ENCODE data around the gene PDE6H. TPM values are rescaled to one million over a fixed set of nuclear protein-coding genes. Genes with fewer than 3 reads are reported as not detected.

The PDE6H gene
- polyA plus RNA-seq, 4 donors, result not detected

DNA sequence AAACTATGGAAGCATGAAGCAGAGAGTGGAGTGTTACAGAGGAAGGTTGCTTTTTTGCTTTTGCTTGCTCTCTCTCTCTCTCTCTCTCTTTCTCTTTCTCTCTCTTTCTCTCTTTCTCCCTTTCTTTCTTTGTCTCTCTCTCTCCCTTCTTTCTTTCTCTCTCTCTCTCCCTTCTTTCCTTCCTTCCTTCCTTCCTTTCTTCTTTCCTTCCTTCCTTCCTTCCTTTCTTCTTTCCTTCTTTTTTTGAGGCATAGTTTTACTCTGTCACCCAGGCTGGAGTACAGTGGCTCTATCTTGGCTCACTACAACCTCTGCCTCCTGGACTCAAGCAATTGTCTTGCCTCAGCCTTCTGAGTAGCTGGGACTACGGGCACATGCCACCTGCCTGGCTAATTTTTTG, 19.1 kb upstream of the PDE6H start:
- no peaks in the 10 kb centered on the region for H3K27me3 ChIP-seq (ENCODE audit: control insufficient read depth in 3 of 3, insufficient read depth in 3 of 3, low read length in 3 of 3)
- no peak overlapping the region for H3K4me3 ChIP-seq (ENCODE audit: low read depth in 1 of 3, low read length in 3 of 3)
- FAIRE-seq (no peak), DNase-seq (no peak)
- no peaks in the 10 kb centered on the region for H3K36me3 ChIP-seq (ENCODE audit: control insufficient read depth in 3 of 3, insufficient read depth in 2 of 3, low read depth in 1 of 3, low read length in 3 of 3)
- H3K27ac ChIP-seq (ENCODE audit: low read depth in 1 of 3, low read length in 2 of 3), result peak overlapping the region in 1 of 3 donors; percentile 82
- no peaks in the 10 kb centered on the region for H3K9me3 ChIP-seq (ENCODE audit: control insufficient read depth in 2 of 2, insufficient read depth in 1 of 2, low read depth in 1 of 2, low read length in 1 of 2)
- 52 to 80% (median 69%) methylated on average over 1 of the region's 1 CpG for WGBS, 3 donors
- H3K4me1 ChIP-seq (ENCODE audit: control insufficient read depth in 3 of 3, insufficient read depth in 2 of 3, low read depth in 1 of 3, low read length in 2 of 3), result peaks cover 4 to 7% (median 6%) of the 10 kb centered on the region in 3 donors

- no peaks in the 10 kb centered on the region for H3K9me3 ChIP-seq (ENCODE audit: control insufficient read depth in 2 of 2, insufficient read depth in 1 of 2, low read depth in 1 of 2, low read length in 1 of 2)
- H3K27me3 ChIP-seq (ENCODE audit: control insufficient read depth in 3 of 3, insufficient read depth in 3 of 3, low read length in 3 of 3), result no peaks in the 10 kb centered on the region
- no peak for DNase-seq
- no peaks in the 10 kb centered on the region for H3K36me3 ChIP-seq (ENCODE audit: control insufficient read depth in 3 of 3, insufficient read depth in 2 of 3, low read depth in 1 of 3, low read length in 3 of 3)
- H3K4me1 ChIP-seq (ENCODE audit: control insufficient read depth in 3 of 3, insufficient read depth in 2 of 3, low read depth in 1 of 3, low read length in 2 of 3), result peaks cover 3 to 6% (median 4%) of the 10 kb centered on the region in 3 donors
- 62 to 91% (median 67%) methylated on average over 4 of the region's 4 CpGs for WGBS, 3 donors
- FAIRE-seq, result no peak
- H3K4me3 ChIP-seq (ENCODE audit: low read depth in 1 of 3, low read length in 3 of 3), result no peak overlapping the region
- H3K27ac ChIP-seq (ENCODE audit: low read depth in 1 of 3, low read length in 2 of 3), result peak overlapping the region in 1 of 3 donors; percentile 82
Measured at GRCh38 chr12:14954269-14954668, 18.6 kb upstream of the PDE6H start.

DNA sequence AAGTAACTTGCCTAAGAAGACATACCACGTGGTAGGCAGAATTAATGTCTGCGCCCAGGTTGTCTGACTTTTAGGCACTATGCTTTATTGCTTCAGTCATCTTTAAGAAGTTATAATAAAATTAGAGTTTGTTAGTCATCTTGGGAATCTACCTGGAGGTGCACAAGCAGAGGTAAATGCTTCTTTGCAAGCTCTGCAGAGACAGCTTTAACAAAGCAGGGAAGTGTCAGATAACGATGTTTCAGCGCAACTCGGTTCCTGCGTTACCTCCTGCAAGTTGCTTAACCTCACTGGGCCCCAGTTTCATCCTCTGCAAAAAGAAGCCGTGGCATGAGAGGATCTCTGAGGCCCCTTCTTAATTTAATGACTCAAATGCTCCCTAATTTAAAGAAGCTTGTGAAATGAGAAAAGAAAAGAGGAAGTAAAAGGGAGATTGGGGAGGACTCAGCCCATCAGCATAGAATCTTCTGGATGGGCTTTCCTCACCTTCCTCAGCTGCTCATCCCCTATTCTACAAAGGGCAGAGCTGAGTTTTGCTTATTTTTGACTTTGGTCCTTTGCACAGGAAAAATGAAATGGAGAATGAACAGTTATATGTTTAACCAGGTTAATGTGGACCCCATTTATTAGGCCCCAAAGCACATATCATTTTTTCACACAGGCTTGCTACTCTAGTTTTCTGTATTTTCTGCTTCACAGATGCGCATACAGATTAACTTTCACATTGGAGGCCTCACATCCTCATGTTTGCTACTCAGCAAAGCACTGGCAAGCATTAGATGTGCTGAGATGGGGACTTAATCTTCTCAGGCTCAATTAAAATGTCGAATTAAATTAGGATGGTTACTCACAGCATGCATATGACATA, 16.6 kb upstream of the PDE6H start:
- WGBS, 3 donors, result 62 to 71% (median 63%) methylated on average over 9 of the region's 9 CpGs
- Histone ChIP-seq H3K4me1 (ENCODE audit: control insufficient read depth in 3 of 3, insufficient read depth in 2 of 3, low read depth in 1 of 3, low read length in 2 of 3) (peaks cover 0 to 2% (median 0%) of the 10 kb centered on the region in 3 donors), H3K4me3 (ENCODE audit: low read depth in 1 of 3, low read length in 3 of 3) (peak overlapping the region in 1 of 3 donors; percentile 1), H3K27ac (ENCODE audit: low read depth in 1 of 3, low read length in 2 of 3) (peak overlapping the region in 1 of 3 donors; percentile 18), H3K27me3 (ENCODE audit: control insufficient read depth in 3 of 3, insufficient read depth in 3 of 3, low read length in 3 of 3) (no peaks in the 10 kb centered on the region), H3K36me3 (ENCODE audit: control insufficient read depth in 3 of 3, insufficient read depth in 2 of 3, low read depth in 1 of 3, low read length in 3 of 3) (no peaks in the 10 kb centered on the region), H3K9me3 (ENCODE audit: control insufficient read depth in 2 of 2, insufficient read depth in 1 of 2, low read depth in 1 of 2, low read length in 1 of 2) (no peaks in the 10 kb centered on the region)
- DNase-seq (no peak), FAIRE-seq (no peak)

DNA sequence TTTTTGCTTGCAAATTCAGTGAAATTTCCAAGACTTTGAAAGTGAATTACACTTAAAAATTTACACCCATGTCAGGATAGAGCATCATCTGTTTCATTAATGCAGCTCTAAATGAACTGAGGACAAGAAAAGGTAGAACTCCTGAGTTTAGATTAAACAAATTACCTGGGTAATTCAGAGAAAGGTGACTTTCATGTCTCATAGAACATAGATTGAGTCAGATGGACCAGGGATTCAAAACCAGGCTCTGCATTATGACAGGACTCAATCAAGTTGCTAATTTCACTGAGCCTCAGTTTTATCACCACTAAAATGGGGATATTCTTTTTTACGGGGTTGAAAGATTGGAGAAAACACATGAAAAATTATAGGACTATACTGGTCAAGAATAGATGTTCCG, 15.9 kb upstream of the PDE6H start:
- Histone ChIP-seq H3K27me3 (ENCODE audit: control insufficient read depth in 3 of 3, insufficient read depth in 3 of 3, low read length in 3 of 3) (no peaks in the 10 kb centered on the region), H3K4me1 (ENCODE audit: control insufficient read depth in 3 of 3, insufficient read depth in 2 of 3, low read depth in 1 of 3, low read length in 2 of 3) (no peaks in the 10 kb centered on the region), H3K36me3 (ENCODE audit: control insufficient read depth in 3 of 3, insufficient read depth in 2 of 3, low read depth in 1 of 3, low read length in 3 of 3) (no peaks in the 10 kb centered on the region), H3K27ac (ENCODE audit: low read depth in 1 of 3, low read length in 2 of 3) (no peak overlapping the region), H3K4me3 (ENCODE audit: low read depth in 1 of 3, low read length in 3 of 3) (no peak overlapping the region), H3K9me3 (ENCODE audit: control insufficient read depth in 2 of 2, insufficient read depth in 1 of 2, low read depth in 1 of 2, low read length in 1 of 2) (no peaks in the 10 kb centered on the region)
- DNase-seq (no peak), FAIRE-seq (no peak)
- WGBS, 3 donors, result 55 to 75% (median 65%) methylated on average over 2 of the region's 2 CpGs

- no peak for DNase-seq
- Histone ChIP-seq H3K4me1 (ENCODE audit: control insufficient read depth in 3 of 3, insufficient read depth in 2 of 3, low read depth in 1 of 3, low read length in 2 of 3) (no peaks in the 10 kb centered on the region), H3K4me3 (ENCODE audit: low read depth in 1 of 3, low read length in 3 of 3) (no peak overlapping the region), H3K27ac (ENCODE audit: low read depth in 1 of 3, low read length in 2 of 3) (peak overlapping the region in 1 of 3 donors; percentile 74), H3K9me3 (ENCODE audit: control insufficient read depth in 2 of 2, insufficient read depth in 1 of 2, low read depth in 1 of 2, low read length in 1 of 2) (no peaks in the 10 kb centered on the region), H3K27me3 (ENCODE audit: control insufficient read depth in 3 of 3, insufficient read depth in 3 of 3, low read length in 3 of 3) (no peaks in the 10 kb centered on the region), H3K36me3 (ENCODE audit: control insufficient read depth in 3 of 3, insufficient read depth in 2 of 3, low read depth in 1 of 3, low read length in 3 of 3) (no peaks in the 10 kb centered on the region)
- WGBS, 3 donors, result 53 to 74% (median 62%) methylated on average over 5 of the region's 5 CpGs
- no peak for FAIRE-seq
Measured at GRCh38 chr12:14957551-14958168, 15.2 kb upstream of the PDE6H start.

DNA sequence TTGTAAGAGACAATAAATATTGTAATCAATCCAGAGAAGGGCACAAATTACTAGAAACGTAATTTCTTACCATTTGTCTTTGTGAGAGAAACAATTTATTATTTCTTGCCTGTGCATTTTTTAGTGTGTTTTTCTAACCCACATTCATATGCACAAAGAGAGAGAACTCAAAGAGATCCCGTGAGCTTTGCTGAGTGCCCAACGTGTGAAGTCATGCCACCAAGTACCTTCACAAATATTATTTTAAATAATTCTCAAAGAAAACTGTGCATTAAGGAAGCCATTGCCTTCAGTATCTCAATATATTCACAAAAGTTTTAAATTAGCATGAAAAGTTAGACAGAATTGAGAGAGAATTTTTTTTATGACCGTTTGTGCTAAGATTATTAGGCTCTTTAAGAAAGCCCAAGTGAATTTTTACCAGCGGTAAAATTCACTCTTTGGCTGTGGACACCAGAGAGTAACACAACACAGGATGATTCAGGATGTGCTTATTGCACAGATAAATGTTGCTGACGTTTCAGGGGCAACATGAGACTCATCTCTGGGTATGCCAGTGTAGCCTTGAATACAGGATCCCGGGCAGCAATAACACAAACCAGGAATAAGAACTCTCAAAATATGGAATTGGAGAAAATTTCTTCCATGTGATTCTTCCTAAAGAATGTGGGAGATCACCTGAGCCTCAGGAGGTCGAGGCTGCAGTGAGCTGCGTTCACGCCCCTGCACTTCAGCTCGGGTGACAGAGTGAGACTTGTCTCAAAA, 14.3 kb upstream of the PDE6H start:
- peak overlapping the region in 1 of 3 donors; percentile 88 for H3K27ac ChIP-seq (ENCODE audit: low read depth in 1 of 3, low read length in 2 of 3)
- FAIRE-seq, result no peak
- peaks cover 0 to 2% (median 0%) of the 10 kb centered on the region in 3 donors for H3K4me1 ChIP-seq (ENCODE audit: control insufficient read depth in 3 of 3, insufficient read depth in 2 of 3, low read depth in 1 of 3, low read length in 2 of 3)
- no peaks in the 10 kb centered on the region for H3K36me3 ChIP-seq (ENCODE audit: control insufficient read depth in 3 of 3, insufficient read depth in 2 of 3, low read depth in 1 of 3, low read length in 3 of 3)
- no peaks in the 10 kb centered on the region for H3K9me3 ChIP-seq (ENCODE audit: control insufficient read depth in 2 of 2, insufficient read depth in 1 of 2, low read depth in 1 of 2, low read length in 1 of 2)
- no peaks in the 10 kb centered on the region for H3K27me3 ChIP-seq (ENCODE audit: control insufficient read depth in 3 of 3, insufficient read depth in 3 of 3, low read length in 3 of 3)
- no peak for DNase-seq
- peak overlapping the region in 1 of 3 donors; percentile 21 for H3K4me3 ChIP-seq (ENCODE audit: low read depth in 1 of 3, low read length in 3 of 3)
- WGBS, 3 donors, result 57 to 69% (median 62%) methylated on average over 11 of the region's 11 CpGs

DNA sequence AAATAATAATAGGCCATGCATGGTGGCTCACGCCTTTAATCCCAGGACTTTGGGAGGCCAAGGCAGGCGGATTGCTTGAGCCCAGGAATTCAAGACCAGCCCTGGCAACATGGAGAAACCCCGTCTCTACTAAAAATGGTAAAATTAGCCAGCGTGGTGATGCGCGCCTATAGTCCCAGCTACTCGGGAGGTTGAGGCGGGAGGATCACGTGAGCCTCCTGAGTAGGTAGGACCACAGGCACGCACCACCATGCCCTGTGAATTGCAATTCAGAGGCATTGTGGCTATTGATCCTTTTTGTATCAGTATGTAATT, 13.8 kb upstream of the PDE6H start:
- Histone ChIP-seq H3K4me3 (ENCODE audit: low read depth in 1 of 3, low read length in 3 of 3) (peak overlapping the region in 1 of 3 donors; percentile 21), H3K36me3 (ENCODE audit: control insufficient read depth in 3 of 3, insufficient read depth in 2 of 3, low read depth in 1 of 3, low read length in 3 of 3) (no peaks in the 10 kb centered on the region), H3K4me1 (ENCODE audit: control insufficient read depth in 3 of 3, insufficient read depth in 2 of 3, low read depth in 1 of 3, low read length in 2 of 3) (peaks cover 0 to 2% (median 0%) of the 10 kb centered on the region in 3 donors), H3K9me3 (ENCODE audit: control insufficient read depth in 2 of 2, insufficient read depth in 1 of 2, low read depth in 1 of 2, low read length in 1 of 2) (no peaks in the 10 kb centered on the region), H3K27me3 (ENCODE audit: control insufficient read depth in 3 of 3, insufficient read depth in 3 of 3, low read length in 3 of 3) (no peaks in the 10 kb centered on the region), H3K27ac (ENCODE audit: low read depth in 1 of 3, low read length in 2 of 3) (peak overlapping the region in 1 of 3 donors; percentile 88)
- WGBS, 3 donors, result 63 to 79% (median 74%) methylated on average over 10 of the region's 10 CpGs
- DNase-seq (no peak), FAIRE-seq (no peak)

- Histone ChIP-seq H3K4me3 (ENCODE audit: low read depth in 1 of 3, low read length in 3 of 3) (peak overlapping the region in 2 of 3 donors; percentile 27 to 63), H3K9me3 (ENCODE audit: control insufficient read depth in 2 of 2, insufficient read depth in 1 of 2, low read depth in 1 of 2, low read length in 1 of 2) (no peaks in the 10 kb centered on the region), H3K36me3 (ENCODE audit: control insufficient read depth in 3 of 3, insufficient read depth in 2 of 3, low read depth in 1 of 3, low read length in 3 of 3) (no peaks in the 10 kb centered on the region), H3K27ac (ENCODE audit: low read depth in 1 of 3, low read length in 2 of 3) (peak overlapping the region in 2 of 3 donors; percentile 30 to 88), H3K27me3 (ENCODE audit: control insufficient read depth in 3 of 3, insufficient read depth in 3 of 3, low read length in 3 of 3) (no peaks in the 10 kb centered on the region), H3K4me1 (ENCODE audit: control insufficient read depth in 3 of 3, insufficient read depth in 2 of 3, low read depth in 1 of 3, low read length in 2 of 3) (peaks cover 0 to 2% (median 0%) of the 10 kb centered on the region in 3 donors)
- FAIRE-seq, result no peak
- WGBS, 3 donors, result 36 to 49% (median 38%) methylated on average over 3 of the region's 3 CpGs
- no peak for DNase-seq
Measured at GRCh38 chr12:14959463-14959862, 13.4 kb upstream of the PDE6H start.

Data from small intestine (tissue), 7 donors.